Activated CD8-positive, alpha-beta T cell treated with anti-CD3 and anti-CD28 coated beads for 36 hours (primary cell): ENCODE measurements around the gene SNX27. TPM values are rescaled to one million over a fixed set of nuclear protein-coding genes. Genes with fewer than 3 reads are reported as not detected.

Source experiments
- ATAC-seq: fragments of 200-7000 bp; cut with Tn5 transposase; one replicate; pipeline ENCODE4 v1.10.0; 2021; ENCODE audit warnings: mild to moderate bottlenecking, moderate library complexity
- CTCF ChIA-PET: fragments of 350-600 bp; sonication (Branson Sonifier 250); formaldehyde crosslinking; loops from one replicate; lab custom pipeline; 2021; ENCODE audit warnings: antibody characterized with exemption; lab: Charles Lee
- POLR2A ChIA-PET: fragments of 350-600 bp; sonication (Branson Sonifier 250); formaldehyde crosslinking; loops from one replicate; lab custom pipeline; 2021; ENCODE audit warnings: antibody characterized with exemption; lab: Charles Lee
- DNase-seq: peaks from one replicate; pipeline ENCODE4 v3.0.0-alpha.2; 2020
- H3K27ac Mint-ChIP-seq: one replicate; pipeline ENCODE4 v1.8.0; 2021; ENCODE audit warnings: mild to moderate bottlenecking, mixed read lengths
- H3K27me3 Mint-ChIP-seq: one replicate; pipeline ENCODE4 v1.8.0; 2021; ENCODE audit warnings: mixed read lengths
- H3K36me3 Mint-ChIP-seq: one replicate; pipeline ENCODE4 v1.8.0; 2021; ENCODE audit warnings: low read depth, mixed read lengths
- H3K4me1 Mint-ChIP-seq: one replicate; pipeline ENCODE4 v1.8.0; 2021; ENCODE audit warnings: low read depth, mixed read lengths
- H3K4me3 Mint-ChIP-seq: one replicate; pipeline ENCODE4 v1.8.0; 2021; ENCODE audit warnings: mild to moderate bottlenecking, moderate library complexity, mixed read lengths
- H3K9me3 Mint-ChIP-seq: one replicate; pipeline ENCODE4 v1.8.0; 2021; ENCODE audit warnings: mixed read lengths
- intact Hi-C: fragments of 100-400 bp; cut with micrococcal nuclease; formaldehyde crosslinking; loops from one replicate; pipeline ENCODE4 v1.10.0; 2022
- total RNA-seq, 2 experiments: library from RNA; stranded (reverse); gene quantifications; one replicate each; pipeline ENCODE4 v1.2.3, GENCODE V29; 2021
- TF ChIP-seq, protein P1 (sequence below): fragments of 200-600 bp; IDR thresholded peaks from one replicate; pipeline ENCODE4 v1.8.0; 2022; ENCODE audit warnings: antibody characterized with exemption, mild to moderate bottlenecking

The SNX27 gene
- total RNA-seq, 2 experiments from 2014 or later, result 27.2 to 29.5 TPM

DNA sequence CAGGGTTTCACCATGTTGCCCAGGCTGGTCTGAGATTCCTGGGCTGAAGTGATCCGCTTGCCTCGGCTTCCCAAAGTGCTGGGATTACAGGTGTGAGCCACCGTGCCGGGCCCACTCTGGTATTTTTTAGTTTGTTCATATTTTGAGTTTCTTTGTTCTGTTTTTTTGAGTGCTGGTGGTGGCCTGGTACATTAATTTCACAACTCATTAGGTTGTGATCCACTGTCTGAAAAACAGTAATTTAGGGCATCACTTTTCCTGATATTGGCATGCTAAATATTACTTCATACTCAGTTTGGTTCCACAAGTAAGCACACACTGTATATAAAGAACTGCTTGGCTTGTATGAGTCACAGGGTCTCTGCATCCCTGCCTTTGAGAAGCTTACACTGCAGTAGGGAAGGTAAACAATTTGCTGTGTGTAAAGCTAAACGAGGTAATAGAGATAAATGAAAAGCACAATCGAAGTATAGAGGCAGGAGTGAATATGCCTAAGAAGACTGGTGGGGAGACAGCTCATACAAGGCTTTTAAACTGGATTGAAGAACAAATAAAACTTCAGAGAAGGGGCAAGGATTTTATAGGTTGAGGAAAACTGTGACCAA is 7.7 kb downstream of the SNX27 start:
- H3K4me1 Mint-ChIP-seq, result peaks cover 50% of the 10 kb centered on the region
- TF ChIP-seq, protein P1, sequence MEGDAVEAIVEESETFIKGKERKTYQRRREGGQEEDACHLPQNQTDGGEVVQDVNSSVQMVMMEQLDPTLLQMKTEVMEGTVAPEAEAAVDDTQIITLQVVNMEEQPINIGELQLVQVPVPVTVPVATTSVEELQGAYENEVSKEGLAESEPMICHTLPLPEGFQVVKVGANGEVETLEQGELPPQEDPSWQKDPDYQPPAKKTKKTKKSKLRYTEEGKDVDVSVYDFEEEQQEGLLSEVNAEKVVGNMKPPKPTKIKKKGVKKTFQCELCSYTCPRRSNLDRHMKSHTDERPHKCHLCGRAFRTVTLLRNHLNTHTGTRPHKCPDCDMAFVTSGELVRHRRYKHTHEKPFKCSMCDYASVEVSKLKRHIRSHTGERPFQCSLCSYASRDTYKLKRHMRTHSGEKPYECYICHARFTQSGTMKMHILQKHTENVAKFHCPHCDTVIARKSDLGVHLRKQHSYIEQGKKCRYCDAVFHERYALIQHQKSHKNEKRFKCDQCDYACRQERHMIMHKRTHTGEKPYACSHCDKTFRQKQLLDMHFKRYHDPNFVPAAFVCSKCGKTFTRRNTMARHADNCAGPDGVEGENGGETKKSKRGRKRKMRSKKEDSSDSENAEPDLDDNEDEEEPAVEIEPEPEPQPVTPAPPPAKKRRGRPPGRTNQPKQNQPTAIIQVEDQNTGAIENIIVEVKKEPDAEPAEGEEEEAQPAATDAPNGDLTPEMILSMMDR, result no peak
- H3K27me3 Mint-ChIP-seq, result no peaks in the 10 kb centered on the region
- H3K36me3 Mint-ChIP-seq, result peaks cover 2% of the 10 kb centered on the region
- POLR2A ChIA-PET, result interaction anchor here (0.6 to 2.2 kb wide), 3 partner anchors 14 to 154 kb away, joined by 3 to 8 read pairs (median 3); partner anchors contain the start of gene MRPL9
- no peak overlapping the region for H3K4me3 Mint-ChIP-seq
- DNase-seq, result no peak
- H3K9me3 Mint-ChIP-seq, result no peaks in the 10 kb centered on the region
- H3K27ac Mint-ChIP-seq, result no peak overlapping the region
- intact Hi-C loops, result no loop called here
- ATAC-seq, result no peak
- CTCF ChIA-PET, result interaction anchor here (5.0 kb wide), 1 partner anchor 25 kb away, joined by 33 read pairs; no protein-coding TSS in a partner anchor

DNA sequence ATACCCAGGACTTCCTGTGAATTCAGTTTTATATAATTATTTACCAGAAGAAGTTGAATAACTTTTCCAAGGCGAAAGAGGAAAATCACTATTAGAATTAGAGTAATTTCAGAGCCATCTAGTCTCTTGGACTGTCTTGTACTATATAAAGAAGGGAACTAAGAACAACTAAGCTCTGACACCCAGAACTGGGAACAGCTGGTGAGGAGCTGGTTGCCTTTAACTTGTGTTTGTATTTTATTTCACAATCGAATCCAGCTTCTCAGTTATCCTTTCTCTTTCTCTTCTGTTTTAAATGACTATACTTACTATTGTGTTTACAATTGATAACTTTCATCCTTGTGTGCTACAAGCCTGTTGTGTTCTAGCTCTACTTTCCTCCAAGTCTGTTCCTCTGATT is 8.4 kb downstream of the SNX27 start:
- H3K27me3 Mint-ChIP-seq, result no peaks in the 10 kb centered on the region
- no peak overlapping the region for H3K4me3 Mint-ChIP-seq
- no peak overlapping the region for H3K27ac Mint-ChIP-seq
- peaks cover 44% of the 10 kb centered on the region for H3K4me1 Mint-ChIP-seq
- POLR2A ChIA-PET, result interaction anchor here (0.6 to 2.2 kb wide), 3 partner anchors 14 to 153 kb away, joined by 3 to 8 read pairs (median 3); partner anchors contain the start of gene MRPL9
- intact Hi-C loops, result no loop called here
- ATAC-seq, result no peak
- CTCF ChIA-PET, result interaction anchor here (1.7 to 5.0 kb wide), 2 partner anchors 25 to 114 kb away, joined by 4 to 33 read pairs; no protein-coding TSS in a partner anchor
- TF ChIP-seq, protein P1, result no peak
- no peaks in the 10 kb centered on the region for H3K9me3 Mint-ChIP-seq
- H3K36me3 Mint-ChIP-seq, result peaks cover 2% of the 10 kb centered on the region
- no peak for DNase-seq

DNA sequence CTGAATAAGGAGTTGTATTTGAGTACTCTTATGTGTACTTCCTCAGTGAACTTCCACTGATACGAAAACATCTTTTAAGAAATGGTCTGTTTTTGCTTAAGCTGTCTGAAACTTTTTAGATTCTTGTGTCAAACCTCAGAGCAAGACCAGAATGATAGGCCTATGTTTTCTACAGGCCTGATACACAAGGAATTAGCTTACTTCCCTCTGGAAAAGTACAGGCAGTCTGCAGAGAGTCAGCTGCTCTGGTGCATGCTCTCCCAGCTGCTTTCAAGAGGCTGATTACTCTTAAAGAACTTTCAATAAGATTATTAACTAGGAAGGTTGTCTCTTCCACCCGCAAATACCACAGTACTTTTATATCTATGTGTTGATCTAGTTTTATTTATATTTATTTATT is 9.5 kb downstream of the SNX27 start:
- no peaks in the 10 kb centered on the region for H3K9me3 Mint-ChIP-seq
- POLR2A ChIA-PET, result interaction anchor here (2.2 kb wide), 1 partner anchor 142 kb away, joined by 8 read pairs; the partner anchor contains the start of gene MRPL9
- no peak overlapping the region for H3K4me3 Mint-ChIP-seq
- peaks cover 34% of the 10 kb centered on the region for H3K4me1 Mint-ChIP-seq
- TF ChIP-seq, protein P1, result no peak
- no peak for DNase-seq
- CTCF ChIA-PET, result interaction anchor here (1.0 to 5.0 kb wide), 3 partner anchors 20 to 113 kb away, joined by 3 to 33 read pairs (median 4); no protein-coding TSS in a partner anchor
- peak overlapping the region; percentile 1 for H3K27ac Mint-ChIP-seq
- no peak for ATAC-seq
- intact Hi-C loops, result no loop called here
- H3K27me3 Mint-ChIP-seq, result no peaks in the 10 kb centered on the region
- peaks cover 2% of the 10 kb centered on the region for H3K36me3 Mint-ChIP-seq

DNA sequence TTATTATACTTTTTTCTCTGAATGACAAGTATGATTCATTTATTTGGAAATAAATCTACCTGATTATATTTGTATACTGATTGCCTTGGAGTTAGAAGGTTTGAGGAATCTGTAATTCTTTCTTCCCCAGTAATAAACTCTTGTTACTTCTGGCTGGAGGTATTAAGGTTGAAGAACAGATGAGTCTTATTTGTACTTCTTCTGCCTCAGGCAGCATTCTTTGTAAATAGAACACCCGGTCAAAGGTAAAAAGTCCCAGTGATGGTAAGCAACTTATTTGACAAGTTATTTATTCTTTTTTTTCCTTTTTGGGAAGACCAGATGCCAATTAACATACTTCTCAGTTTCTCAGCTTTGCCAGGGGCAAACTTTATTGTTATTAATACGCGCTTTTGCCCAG is 12.9 kb downstream of the SNX27 start:
- TF ChIP-seq, protein P1, result no peak
- peaks cover 3% of the 10 kb centered on the region for H3K36me3 Mint-ChIP-seq
- intact Hi-C loops, result no loop called here
- H3K27me3 Mint-ChIP-seq, result no peaks in the 10 kb centered on the region
- ChIA-PET POLR2A (no interaction called here), CTCF (no interaction called here)
- no peaks in the 10 kb centered on the region for H3K9me3 Mint-ChIP-seq
- no peak overlapping the region for H3K27ac Mint-ChIP-seq
- no peak for ATAC-seq
- H3K4me3 Mint-ChIP-seq, result no peak overlapping the region
- DNase-seq, result no peak
- H3K4me1 Mint-ChIP-seq, result peaks cover 17% of the 10 kb centered on the region

DNA sequence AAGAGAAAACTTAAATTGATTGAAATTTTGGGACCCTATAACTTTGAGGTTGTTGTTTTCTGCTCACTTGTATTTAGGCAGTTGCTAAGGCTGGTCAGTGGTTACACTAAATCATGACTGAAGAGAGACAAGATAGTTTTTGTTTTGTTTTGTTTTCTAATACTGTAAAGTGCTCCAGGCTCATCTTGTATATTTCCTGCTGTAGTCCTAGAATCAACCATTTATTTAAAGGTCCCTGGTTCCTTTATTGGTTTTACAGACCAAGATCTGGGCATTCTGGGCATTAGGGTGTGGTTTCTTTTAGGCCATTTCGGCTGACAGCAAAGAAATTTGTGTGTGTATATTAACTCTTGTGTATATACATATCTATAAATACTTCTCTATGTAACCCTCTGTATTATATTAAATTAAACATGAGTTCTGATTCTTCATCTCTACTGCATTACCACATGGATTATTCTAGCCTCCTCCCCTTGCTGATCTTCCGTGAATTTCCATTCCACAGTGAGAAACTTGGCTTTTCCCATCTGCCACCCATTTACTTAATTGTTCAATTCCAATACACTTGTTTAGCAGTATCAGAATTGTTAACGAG is 15.0 kb downstream of the SNX27 start:
- intact Hi-C loops, result no loop called here
- no peak overlapping the region for H3K27ac Mint-ChIP-seq
- TF ChIP-seq, protein P1, result no peak
- POLR2A ChIA-PET, result no interaction called here
- H3K4me3 Mint-ChIP-seq, result no peak overlapping the region
- CTCF ChIA-PET, result no interaction called here
- no peak for DNase-seq
- peaks cover 1% of the 10 kb centered on the region for H3K4me1 Mint-ChIP-seq
- H3K9me3 Mint-ChIP-seq, result no peaks in the 10 kb centered on the region
- H3K27me3 Mint-ChIP-seq, result no peaks in the 10 kb centered on the region
- peaks cover 3% of the 10 kb centered on the region for H3K36me3 Mint-ChIP-seq
- ATAC-seq, result no peak
